ENCODE data around the gene BIN1. TPM values are rescaled to one million over a fixed set of nuclear protein-coding genes. Genes with fewer than 3 reads are reported as not detected.
A peak's percentile ranks its signal among the peaks of the same experiment; 100 is the strongest.
"Not testable (repeated sequence)": the region's sequence is repeated elsewhere in the genome, so short reads cannot be mapped to it uniquely, and the experiment has no call there.

BIN1 gene
- total RNA-seq, 2 donors from 2014 or later, result 7.6 to 15.3 TPM

DNA sequence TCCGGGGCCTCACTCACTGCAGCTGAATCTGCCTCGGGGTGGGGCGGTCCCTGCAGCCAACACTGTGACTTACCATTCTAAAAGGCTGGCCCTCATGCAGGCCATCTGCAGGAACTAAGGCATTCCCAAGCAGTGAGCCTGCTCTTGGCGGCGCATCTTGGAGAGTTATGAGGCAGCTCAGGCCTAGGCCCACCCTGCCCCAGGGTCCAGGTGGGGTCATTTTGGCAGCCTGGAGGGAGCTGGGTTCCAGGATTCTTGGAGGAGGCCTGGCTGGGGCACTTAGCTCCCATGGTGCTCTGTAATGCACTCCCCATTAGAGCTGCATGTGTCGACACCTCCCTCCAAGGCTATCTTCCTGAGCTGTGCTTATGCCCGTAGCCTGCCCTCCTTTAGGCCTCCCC lies 14.8 kb upstream of the BIN1 start:
- H3K27me3 ChIP-seq, result no peaks in the 10 kb centered on the region
- no peaks in the 10 kb centered on the region for H3K4me1 ChIP-seq
- H3K9me3 ChIP-seq, result no peaks in the 10 kb centered on the region
- DNase-seq (ENCODE audit: low spot score), result peak; percentile 84
- no peak overlapping the region for H3K4me3 ChIP-seq
- no peak overlapping the region for H3K27ac ChIP-seq
- TF ChIP-seq, protein P1, sequence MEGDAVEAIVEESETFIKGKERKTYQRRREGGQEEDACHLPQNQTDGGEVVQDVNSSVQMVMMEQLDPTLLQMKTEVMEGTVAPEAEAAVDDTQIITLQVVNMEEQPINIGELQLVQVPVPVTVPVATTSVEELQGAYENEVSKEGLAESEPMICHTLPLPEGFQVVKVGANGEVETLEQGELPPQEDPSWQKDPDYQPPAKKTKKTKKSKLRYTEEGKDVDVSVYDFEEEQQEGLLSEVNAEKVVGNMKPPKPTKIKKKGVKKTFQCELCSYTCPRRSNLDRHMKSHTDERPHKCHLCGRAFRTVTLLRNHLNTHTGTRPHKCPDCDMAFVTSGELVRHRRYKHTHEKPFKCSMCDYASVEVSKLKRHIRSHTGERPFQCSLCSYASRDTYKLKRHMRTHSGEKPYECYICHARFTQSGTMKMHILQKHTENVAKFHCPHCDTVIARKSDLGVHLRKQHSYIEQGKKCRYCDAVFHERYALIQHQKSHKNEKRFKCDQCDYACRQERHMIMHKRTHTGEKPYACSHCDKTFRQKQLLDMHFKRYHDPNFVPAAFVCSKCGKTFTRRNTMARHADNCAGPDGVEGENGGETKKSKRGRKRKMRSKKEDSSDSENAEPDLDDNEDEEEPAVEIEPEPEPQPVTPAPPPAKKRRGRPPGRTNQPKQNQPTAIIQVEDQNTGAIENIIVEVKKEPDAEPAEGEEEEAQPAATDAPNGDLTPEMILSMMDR (IDR thresholded peaks at IDR 0.05), result no peak
- H3K36me3 ChIP-seq, result no peaks in the 10 kb centered on the region

DNA sequence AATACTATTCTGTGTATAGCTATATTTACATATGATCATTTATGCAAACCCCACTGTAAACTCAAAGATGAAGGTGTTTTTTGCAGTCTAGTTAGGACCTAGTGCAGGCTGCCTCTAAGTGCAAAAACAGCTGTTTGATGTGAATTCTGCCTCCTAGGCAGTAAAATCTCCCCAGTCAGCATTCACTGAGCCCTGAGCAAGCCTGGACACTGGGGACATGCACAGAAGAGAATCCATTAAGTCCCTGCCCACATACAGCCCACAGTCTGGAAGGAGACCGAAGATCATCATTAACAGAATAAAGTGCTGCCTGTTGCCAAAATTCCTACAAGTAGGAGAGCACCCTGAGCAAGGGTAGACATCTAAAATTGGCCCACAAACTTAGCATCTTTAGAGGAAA lies 14.4 kb upstream of the BIN1 start:
- Histone ChIP-seq H3K27me3 (no peaks in the 10 kb centered on the region), H3K36me3 (no peaks in the 10 kb centered on the region), H3K4me3 (no peak overlapping the region), H3K27ac (no peak overlapping the region), H3K4me1 (no peaks in the 10 kb centered on the region), H3K9me3 (no peaks in the 10 kb centered on the region)
- TF ChIP-seq, protein P1 (IDR thresholded peaks at IDR 0.05), result no peak
- DNase-seq (ENCODE audit: low spot score), result no peak

DNA sequence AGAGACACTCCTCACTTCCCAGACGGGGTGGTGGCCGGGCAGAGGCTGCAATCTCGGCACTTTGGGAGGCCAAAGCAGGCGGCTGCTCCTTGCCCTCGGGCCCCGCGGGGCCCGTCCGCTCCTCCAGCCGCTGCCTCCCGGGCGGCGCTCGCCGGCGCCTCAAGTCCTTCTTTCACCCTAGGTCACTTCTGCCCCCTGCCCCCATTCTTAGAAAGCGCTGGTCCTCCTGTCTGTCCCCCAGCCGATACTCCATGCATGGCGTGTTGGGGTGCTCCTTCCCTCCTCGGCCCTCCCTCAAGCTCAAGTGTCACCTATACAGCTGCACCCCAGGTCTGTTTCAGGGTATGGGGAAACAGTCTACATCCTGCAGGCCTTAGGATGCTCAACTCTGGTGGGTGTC lies 13.5 kb upstream of the BIN1 start:
- H3K27ac ChIP-seq, H3K27me3 ChIP-seq: not testable (repeated sequence)

DNA sequence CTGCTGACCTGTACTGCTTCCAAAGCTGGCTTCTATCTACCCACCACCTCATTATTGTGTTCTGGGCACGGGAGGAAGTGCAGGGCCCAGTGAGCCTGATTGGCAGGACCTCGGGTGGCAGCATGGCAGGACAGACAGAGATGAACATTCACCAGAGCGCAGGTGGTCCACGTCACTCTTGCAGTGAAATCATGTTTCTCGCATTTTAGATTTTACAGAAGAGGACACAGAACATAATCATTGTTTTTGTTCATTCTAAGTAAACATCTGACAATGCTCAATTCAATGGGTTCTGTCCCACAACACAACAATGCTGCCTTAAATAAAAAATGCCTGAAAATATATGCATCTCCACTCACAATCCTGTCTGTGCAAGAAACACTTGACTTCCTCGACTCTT lies 11.5 kb upstream of the BIN1 start:
- TF ChIP-seq, protein P1 (IDR thresholded peaks at IDR 0.05), result no peak
- no peak overlapping the region for H3K4me3 ChIP-seq
- no peak overlapping the region for H3K27ac ChIP-seq
- no peaks in the 10 kb centered on the region for H3K4me1 ChIP-seq
- no peak for DNase-seq (ENCODE audit: low spot score)
- H3K9me3 ChIP-seq, result no peaks in the 10 kb centered on the region
- H3K27me3 ChIP-seq, result no peaks in the 10 kb centered on the region
- H3K36me3 ChIP-seq, result no peaks in the 10 kb centered on the region

More for the DNA sequence above, 13.5 kb upstream of the BIN1 start:
- H3K4me3 ChIP-seq; DNase-seq (ENCODE audit: low spot score); H3K4me1 ChIP-seq; H3K9me3 ChIP-seq; H3K36me3 ChIP-seq: not testable (repeated sequence)

DNA sequence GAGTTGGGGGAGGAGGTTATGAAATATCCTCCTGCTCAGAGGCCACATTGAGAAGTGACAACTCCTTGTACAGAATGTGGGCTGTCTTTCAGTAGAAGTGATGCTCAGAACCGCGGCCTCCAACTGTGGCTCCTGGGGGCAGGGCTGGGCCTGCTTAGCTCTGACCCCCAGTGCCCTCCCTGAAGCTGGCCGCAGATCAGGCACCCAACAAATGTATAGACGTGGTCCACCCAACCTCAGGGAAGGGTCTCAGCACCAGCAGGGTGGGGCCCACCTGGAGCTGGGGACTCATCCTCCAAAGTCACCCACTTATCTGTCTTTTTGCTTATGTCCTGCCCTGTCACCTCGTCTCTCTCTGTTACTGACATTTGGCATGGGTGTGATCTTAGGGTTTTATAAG lies 11.1 kb upstream of the BIN1 start:
- H3K36me3 ChIP-seq, result no peaks in the 10 kb centered on the region
- H3K9me3 ChIP-seq, result no peaks in the 10 kb centered on the region
- H3K27me3 ChIP-seq, result no peaks in the 10 kb centered on the region
- peak; percentile 36 for DNase-seq (ENCODE audit: low spot score)
- no peaks in the 10 kb centered on the region for H3K4me1 ChIP-seq
- H3K4me3 ChIP-seq, result no peak overlapping the region
- TF ChIP-seq, protein P1 (IDR thresholded peaks at IDR 0.05), result no peak
- no peak overlapping the region for H3K27ac ChIP-seq

DNA sequence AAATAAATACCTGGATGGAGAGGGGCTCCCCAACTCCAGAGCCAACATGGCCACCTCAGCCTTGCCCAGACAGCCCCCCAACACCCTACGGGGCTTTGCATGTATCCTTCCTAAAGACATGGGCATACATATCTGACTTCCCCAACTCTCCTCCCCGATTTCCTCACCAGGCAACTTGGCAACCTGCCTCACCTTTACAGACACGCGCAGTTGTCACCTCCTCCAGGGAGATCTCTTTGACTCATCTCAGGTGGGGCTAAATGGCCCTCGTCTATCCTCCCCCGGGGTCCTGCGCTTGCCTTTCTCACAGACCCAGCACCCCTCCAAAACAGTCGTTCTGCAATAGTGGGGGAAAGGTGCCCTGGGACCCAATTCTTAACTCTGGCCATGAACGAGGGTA lies 10.6 kb upstream of the BIN1 start:
- H3K27ac ChIP-seq, result no peak overlapping the region
- no peaks in the 10 kb centered on the region for H3K4me1 ChIP-seq
- no peaks in the 10 kb centered on the region for H3K27me3 ChIP-seq
- DNase-seq (ENCODE audit: low spot score), result peak; percentile 34
- H3K36me3 ChIP-seq, result no peaks in the 10 kb centered on the region
- TF ChIP-seq, protein P1 (IDR thresholded peaks at IDR 0.05), result no peak
- H3K9me3 ChIP-seq, result no peaks in the 10 kb centered on the region
- H3K4me3 ChIP-seq, result no peak overlapping the region
